ENCODE data around the gene SPRYD4.

- TF ChIP-seq, protein P1, sequence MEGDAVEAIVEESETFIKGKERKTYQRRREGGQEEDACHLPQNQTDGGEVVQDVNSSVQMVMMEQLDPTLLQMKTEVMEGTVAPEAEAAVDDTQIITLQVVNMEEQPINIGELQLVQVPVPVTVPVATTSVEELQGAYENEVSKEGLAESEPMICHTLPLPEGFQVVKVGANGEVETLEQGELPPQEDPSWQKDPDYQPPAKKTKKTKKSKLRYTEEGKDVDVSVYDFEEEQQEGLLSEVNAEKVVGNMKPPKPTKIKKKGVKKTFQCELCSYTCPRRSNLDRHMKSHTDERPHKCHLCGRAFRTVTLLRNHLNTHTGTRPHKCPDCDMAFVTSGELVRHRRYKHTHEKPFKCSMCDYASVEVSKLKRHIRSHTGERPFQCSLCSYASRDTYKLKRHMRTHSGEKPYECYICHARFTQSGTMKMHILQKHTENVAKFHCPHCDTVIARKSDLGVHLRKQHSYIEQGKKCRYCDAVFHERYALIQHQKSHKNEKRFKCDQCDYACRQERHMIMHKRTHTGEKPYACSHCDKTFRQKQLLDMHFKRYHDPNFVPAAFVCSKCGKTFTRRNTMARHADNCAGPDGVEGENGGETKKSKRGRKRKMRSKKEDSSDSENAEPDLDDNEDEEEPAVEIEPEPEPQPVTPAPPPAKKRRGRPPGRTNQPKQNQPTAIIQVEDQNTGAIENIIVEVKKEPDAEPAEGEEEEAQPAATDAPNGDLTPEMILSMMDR (IDR thresholded peaks at IDR 0.05), result no peak
- no peak for TF ChIP-seq POLR2A (IDR thresholded peaks at IDR 0.05)
Observed at GRCh38 chr12:56474389-56474788, 6.0 kb downstream of the SPRYD4 start.

Data from heart left ventricle (tissue), 13 donors.